GM18520 (cell line): ENCODE results near the gene NAA80.
"Not testable (repeated sequence)": the region's sequence is repeated elsewhere in the genome, so short reads cannot be mapped to it uniquely, and the experiment has no call there.

Experiments
- ATAC-seq: cut with Tn5 transposase; IDR thresholded peaks from one replicate; pipeline ENCODE4 v1.9.1; 2021; ENCODE audit not compliant: unreplicated experiment

Gene NAA80

DNA sequence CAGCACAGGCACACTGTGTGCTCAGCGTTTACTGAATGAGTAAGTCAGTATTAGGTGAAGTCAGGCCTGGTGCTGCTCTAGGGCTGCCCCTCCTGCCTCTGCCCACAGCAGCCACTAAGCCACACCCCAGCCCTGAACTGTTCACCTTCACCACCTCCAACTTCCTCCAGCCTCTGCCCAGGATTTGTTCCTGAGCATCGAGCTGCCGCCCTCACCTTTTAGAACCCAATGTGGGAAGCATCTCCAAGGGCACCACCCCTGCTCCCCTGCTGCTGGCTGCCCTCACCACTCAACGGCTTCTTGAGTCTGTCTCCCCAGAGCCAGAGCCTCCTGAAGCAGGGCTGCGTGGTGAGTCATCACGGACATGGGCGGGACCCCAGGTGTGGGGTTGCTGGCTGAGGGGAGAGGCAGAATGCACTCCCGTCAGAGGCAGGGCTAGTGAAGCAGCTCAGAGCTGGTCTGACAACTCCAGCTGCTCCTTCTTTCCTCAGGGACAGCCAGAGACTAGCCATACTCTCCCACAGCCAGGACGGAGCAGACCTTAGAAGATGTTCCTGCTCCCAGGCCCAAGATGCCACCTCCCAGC is 17.5 kb upstream of the NAA80 start:
- ATAC-seq, result no peak

DNA sequence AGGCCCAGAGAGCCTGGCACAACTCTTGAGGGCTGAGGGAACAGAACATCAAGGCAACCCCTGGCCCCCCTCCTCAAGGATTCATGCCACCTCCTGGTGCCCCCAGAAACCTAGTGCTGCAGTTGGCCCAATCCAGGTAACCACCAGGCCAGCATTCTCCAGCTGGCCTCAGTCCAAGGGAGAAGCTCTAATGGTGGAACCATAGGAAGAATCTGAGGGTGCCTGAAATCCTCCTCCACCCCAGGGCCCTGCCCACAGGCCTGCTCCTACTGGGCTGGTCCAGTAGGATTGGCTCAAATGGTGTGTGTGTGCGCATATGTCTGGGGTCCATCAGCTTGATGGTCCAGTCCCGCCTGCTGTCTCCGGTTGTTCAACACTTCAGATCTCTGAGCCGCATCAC is 15.6 kb upstream of the NAA80 start:
- no peak for ATAC-seq

DNA sequence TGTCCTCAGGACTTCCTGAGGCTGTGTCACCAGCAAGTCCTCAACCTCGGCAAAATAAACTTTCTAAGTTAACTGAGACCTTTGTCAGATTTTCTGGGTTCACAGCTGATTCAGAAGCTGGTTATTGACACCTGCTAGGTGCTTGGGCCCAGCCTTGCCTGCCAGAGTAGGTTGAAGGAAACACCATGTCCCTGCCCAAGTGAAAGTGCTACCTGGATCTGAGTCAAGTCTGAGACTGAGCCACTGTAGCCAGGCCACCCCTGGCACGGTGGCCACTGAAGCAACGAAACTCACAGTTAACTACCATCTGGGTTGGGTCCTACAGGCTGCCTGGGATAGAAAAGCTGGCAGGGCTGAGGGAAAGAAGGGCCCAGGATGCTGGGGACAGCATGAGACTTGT is 15.1 kb upstream of the NAA80 start:
- no peak for ATAC-seq

DNA sequence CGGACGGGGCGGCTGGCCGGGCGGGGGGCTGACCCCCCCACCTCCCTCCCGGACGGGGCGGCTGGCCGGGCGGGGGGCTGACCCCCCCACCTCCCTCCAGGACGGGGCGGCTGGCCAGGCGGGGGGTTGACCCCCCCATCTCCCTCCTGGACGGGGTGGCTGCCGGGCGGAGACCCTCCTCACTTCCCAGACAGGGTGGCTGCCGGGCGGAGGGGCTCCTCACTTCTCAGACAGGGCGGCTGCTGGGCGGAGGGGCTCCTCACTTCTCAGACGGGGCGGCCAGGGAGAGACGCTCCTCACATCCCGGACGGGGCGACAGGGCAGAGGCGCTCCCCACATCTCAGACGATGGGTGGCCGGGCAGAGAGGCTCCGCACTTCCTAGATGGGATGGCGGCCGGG is 12.8 kb upstream of the NAA80 start:
- not testable (repeated sequence) for ATAC-seq

DNA sequence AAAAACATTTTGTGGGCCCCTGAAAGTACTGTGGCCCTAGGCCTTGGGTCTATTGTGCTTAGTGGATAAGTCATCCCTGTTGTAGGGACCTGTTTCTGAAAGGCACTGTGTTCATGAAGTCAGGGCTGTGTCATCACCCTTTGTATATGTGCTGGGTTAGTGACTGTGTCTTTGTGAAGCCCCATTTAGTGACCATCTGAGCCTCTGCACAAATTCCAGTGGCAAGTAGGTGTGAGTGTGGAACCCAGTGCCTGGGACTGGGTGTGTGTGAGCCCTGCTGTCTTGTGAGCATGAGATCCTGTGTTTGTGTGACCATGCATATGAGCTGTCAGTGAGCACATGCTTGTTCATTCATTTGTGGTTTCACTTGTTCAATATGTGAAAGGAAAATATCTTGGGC is 5.4 kb upstream of the NAA80 start:
- ATAC-seq, result no peak

DNA sequence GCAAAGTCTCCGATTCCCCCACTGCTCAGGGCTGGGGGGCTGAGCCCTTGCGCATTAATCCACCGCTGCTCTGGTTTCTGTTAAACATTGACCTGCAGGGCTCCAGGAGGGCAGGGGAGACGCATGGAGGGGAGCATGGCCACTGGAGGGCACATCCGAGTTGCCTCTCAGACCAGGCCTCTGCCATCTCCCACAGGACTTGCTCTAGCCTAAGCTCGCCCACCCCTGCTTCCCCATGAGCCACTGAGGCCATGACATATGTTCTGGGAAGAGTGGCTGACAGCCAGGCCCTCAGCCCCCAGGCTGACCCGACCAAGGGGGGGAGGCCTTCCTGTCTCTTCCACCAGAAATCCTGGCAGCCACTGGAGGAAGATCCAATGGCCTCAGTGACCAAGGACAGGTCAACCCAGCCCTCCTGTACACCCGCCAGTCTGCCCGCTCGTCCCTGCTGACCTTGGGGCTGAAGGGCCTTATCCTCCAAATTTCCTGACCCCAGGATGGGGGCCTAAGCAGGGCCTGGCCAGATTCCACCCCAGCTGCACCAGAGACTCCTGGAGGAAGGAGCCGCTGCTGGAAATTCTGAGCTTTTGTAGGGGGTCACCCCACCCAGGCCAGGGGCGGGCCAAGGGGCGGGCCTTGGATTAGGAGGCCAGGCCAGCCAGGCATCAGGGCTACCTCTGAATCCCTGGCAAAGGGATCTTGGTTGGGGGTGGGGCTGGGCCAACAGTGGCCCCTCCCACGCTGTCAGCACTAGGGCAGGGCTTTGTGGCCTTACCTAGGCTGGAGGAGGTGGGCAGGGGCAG is 4.0 kb upstream of the NAA80 start, which contains the start of gene HYAL1:
HYAL1 (minus strand) TSS at position 562 of the 803 bp plus-strand sequence. CDS start 618 bp downstream, outside the sequence.
- ATAC-seq, result no peak

DNA sequence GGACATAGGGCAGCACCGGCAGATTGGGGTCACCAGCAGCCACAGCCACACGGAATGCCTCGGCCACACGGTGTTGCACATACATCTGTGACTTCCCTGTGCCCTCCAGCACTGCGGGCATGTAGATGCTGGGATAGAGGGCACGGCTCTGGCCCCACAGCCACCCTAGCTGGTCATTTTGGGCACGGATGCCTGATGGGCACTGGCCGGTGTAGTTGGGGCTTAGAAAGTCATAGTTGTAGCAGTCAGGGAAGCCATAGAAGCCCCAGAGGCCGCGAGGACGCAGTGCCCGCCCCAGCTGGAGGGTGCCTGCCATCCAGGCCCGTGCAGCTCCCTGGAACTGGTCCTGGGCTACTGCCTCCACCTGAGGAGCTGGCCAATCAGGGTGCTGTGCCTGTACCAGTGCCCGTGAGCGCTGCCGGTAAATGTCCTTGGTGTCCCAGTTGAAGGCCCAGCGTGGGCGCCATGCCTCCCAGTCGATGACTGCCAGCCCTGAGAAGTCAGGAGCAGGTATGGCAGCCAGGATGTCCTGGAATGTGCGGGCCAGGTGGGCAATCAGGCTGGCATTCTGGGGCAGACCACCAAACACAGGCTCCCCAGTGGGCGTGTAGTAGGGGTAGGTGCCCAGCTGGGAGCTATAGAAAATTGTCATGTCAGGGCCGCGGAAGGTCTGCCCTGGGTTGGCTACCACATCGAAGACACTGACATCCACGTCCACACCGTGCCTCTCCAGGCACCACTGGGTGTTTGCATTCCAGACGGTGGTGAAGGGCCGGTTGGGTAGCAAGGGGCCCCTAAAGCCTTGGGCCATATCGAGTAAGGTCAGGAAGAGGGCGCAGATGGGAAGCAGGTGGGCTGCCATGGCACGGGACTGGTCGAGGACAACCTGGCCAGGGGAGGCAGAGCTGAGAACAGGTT is 3.1 kb upstream of the NAA80 start:
- ATAC-seq, result no peak

DNA sequence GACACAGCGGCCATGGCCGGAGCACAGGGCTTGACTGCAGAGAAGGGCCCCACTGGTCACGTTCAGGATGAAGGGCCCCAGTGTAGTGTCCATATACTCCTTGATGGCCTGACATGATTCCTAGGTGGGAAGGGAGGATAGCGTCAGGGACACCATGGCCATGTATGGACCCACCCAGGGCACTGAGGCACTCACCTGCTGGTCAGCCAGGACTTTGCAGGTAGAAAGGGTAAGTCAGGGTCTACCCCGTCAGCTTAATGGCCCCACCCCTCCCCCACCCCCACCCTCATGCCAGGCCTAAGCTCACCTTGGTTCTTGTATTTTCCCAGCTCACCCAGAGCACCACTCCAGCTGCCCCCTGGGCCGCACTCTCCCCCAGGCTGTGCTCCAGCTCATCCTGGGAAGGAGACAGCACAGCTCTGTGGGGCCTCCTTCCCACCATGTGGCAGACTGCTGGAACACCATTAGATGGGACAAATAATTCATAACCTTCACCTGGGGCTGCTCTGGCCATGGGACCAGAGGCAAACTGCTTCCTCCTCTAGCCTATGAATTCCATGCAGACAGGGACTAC is 1.6 kb upstream of the NAA80 start:
- no peak for ATAC-seq

DNA sequence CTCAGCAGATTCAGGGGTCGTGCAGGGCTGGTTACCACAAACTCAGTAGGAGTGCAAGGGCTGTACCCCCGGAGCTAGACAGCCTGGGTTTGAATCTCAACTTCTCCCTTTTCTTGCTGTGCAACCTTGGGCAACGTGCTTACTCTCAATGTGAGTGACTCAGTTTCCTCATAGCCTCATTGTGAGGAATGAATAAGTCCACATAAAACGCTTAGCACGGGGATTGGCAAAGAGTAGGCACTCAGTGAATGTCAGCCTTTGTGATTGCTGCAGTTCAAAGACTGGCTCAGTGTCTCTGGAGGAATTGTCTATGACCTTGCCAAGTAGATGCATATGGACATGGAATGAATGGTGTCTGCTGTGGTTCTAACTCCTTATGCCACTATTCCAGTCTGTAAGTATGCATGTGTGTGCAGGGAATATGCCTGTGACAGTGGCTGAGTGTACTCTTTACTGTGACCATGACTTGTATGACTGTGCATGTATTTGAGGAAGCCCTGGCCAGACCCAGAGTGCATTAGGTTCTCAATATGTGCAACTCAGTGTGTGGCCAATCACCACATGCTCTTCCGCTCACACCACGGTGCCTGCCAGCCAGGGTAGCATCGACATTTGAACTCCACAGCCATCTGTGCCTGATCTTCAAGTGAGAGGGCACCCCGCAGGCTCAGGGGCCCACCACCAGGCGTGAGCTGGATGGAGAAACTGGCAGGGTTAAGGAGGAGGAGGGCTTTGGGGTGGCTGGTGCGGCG is 900 bp upstream of the NAA80 start:
- no peak for ATAC-seq

DNA sequence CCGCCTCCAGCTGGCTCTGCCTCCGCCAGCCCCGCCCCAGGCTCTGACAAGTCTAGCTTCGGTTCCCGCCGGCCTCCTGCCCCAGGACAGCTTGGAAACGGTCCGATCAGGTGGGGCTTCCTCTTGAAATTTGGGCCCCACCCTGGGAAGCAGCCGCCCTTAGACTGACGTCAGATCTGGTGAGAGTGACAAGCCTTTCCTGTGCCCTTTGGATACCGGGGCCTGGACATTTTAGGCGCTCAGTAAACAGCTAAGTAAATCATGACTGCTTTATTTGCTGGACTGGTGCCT is 378 bp upstream of the NAA80 start:
- no peak for ATAC-seq

DNA sequence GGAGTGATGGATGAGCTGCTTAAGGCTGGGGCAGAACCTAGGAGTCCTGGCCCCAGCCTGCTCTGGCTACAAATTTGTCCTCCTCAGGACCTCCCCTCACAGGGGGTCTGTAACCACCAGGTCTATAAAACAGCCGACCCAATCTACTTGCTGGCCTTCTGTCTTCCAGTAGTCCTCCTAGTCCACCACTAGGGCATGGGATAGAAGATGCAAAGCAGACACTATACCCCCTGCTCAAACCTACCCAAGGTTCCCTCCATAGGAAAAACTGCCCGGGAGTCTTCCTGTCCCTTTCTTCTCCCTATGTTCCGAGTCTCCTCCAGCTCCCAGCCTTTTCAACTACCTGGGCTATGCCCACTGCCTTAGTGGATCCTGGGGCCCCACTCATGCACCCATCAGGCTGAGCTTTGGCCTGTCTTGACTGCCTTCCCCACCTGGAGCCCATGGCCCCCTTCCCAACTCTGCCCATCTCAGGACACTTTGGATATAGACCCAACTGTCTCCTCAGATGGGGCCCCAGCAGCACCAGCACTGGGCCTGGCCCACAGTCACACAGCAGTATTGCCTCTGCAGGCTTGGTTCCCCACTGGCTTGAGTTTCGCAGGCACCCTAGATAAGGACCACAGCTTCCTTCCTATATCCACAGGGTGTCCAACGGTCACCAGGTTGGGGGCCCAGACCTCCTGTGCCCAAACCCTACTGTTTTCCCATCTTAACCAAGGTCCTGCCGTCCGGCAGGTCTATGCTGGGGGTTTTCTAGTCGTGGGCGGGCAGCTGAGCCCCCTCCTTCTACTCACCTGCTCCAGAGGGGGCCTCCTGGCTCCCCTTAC is 1.1 kb downstream of the NAA80 start:
- no peak for ATAC-seq

DNA sequence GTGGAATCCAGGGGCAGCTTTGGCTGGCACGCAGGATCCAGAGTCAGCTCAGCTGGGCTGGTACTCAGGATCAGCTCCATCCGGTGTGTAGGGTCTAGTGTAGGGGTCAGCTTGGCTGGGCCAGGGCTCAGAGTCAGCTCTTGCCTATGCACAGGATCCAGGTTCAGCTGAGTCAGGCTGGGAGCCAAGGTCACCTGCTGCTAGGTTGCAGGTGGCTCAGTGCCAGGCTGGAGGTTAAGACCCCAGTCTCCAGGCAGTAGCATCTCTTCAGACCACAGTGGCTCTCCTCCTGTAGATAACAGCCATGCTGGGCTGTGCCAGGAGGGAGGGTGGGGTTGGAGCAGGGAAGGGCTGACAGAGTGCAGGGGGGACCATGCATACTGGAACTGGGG is 1.8 kb downstream of the NAA80 start:
- ATAC-seq, result no peak

DNA sequence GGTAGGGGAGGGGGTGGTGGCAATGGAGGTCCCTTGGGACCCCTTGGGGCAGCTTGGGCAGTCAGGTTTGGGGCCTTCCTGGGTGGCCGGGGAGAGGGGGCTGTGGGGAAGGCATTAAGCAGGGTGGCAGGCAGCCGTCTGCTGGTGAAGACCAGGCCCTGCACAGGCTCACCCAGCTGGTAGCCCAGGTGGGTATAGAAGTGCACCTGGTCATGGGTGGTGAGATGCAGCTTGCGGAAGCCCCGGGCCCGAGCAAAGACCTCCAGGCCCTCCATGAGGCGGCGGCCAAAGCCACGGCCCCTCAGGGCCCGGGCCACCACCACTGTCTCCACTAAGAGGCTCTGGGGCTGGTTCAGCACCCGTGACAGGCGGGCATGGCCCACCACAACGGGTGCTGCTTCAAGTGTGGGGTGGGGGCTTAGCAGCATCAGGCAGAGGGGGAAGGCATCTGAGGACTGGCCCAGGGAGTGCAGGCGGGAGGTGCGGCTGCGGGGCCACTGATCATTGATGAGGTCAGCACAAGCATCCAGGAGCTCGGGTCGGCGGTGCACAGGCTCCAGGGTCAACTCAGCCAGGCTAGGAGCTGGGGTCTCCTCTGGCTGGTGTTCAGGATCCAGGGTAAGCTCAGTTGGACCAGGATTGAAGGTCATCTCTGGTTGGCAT is 2.4 kb downstream of the NAA80 start:
- ATAC-seq, result no peak

DNA sequence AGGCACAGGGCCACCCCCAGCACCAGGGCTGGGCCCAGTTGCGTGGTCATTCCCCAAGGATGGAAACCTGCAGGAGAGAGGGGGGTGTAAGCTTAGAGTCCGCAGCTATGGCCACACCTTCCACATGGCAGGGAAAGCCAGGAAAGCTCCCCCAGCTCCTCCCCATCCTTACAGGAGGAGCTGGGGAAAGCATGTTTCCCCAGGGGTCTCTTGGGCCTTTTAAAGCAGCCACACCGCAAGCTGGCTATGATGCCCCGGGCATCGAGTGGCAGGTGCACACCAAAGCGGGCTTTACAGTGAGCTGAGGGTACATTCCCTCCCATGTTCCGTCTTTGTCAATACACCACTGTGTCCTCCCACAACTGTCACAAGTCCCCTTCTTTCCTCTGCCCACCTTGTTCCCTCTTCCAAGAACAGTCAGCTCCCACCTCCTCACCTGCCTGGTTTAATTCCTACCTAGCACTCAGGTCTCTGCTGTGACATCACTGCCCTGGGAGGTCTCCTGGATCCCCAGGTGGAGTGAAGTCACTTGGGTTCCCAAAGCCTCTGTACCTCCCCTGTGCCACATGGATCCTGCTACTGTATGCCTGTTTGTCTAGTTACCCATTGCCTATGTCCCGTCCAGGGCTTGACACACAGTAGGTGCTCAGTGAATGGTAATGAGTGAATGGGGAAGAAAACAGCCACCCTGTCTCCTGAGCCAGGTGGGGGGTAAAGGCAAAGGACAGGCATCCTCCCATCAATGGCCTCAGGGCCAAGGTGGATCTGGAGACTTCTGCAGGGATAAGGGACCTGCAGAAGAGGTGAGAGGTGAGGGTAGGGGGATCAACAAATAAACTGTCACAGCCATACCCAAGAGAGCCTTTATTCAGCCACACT is 3.4 kb downstream of the NAA80 start:
- ATAC-seq, result no peak

DNA sequence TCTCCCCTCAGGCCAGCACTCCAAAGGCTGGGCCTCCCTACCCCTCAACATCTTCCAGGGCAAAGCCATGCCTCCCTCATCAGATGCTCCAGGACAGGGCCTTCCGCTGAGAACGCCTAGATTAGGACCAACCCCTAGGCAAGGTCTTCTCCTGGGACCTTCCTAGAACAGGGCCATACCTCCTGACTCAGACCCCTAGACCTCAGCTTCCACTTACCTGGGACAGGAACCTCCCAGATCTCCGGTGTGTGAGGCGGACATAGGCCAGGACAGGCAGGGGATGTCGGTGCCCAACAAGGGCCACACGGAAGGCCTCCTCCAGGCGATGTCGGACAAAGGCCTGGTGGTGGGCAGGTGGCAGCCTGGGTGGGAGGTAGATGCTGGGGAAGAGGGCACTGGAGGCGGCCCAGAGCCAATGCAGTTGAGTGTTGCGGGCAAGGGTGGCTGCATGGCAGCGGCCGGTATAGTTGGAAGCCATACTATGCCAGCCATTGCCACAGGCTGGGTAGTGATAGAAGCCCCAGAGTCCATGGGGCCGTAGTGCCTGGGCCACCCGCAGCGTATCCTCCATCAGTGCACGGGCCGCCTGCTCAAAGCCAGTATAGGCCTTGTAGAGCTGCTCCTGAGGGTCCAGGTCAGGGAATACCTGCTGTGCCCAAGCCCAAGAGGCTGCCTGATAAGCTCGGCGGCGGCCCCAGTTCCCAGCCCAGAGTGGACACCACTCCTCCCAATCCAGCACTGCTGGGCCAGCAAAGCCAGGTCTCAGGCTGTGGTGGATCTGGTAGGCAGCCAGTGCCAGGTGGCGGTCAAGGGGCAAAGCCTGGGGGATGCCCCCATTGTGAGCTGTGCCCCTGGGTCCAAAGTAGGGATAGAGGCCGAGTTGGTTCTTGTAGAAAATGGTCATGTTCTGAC is 4.5 kb downstream of the NAA80 start:
- no peak for ATAC-seq

DNA sequence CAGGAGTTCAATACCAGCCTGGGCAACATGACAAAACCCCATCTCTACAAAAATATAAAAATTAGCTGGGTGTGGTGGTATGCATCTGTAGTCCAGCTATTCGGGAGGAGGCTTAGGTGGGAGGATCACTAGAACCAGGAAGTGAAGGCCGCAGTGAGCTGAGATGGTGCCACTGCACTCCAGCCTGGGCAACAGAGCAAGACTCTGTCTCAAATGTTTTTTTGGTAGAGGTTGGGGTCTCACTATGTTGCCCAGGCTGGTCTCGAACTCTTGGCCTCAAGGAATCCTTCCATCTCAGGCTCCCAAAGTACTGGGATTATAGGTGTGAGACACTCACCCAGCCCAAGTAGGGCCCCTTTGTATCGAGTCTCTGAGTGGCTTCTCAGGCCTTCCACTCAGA is 5.1 kb downstream of the NAA80 start:
- ATAC-seq, result no peak

DNA sequence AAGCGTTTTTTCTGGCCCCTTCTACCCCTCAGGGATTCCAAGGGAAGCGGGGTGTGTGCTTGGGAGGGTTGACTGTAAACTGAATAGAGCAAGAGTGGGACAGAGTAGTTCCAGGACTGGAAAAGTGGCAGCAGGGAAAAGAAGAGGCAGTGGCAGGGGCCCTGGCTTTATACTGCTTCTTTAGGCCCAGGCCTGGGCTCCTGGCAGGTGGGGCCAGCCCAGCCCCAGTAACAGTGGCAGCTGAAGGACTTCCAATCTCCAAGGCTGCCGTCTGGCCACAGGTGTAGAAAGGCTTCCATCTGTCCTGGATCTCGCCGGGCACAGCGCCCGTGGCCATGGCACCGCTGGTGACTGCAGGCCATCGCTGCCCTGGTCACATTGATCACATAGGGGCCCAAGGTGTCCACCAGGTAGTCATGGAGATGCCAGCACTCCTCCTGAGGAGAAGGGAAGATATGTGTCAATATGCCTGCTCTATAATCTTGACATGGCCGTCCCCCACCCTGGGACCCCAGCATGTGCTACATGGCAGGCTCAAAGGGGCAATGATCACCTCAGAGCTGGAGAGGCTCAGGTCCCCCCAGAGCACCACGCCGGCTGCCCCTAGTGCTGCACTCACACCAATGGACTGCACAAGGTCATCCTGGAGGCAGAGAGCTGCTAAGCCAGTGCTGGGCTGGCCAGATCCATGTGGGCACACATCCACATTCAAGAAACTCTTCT is 6.0 kb downstream of the NAA80 start:
- ATAC-seq, result no peak
